ENCODE measurements around the gene SMAD9.

The SMAD9 gene

DNA sequence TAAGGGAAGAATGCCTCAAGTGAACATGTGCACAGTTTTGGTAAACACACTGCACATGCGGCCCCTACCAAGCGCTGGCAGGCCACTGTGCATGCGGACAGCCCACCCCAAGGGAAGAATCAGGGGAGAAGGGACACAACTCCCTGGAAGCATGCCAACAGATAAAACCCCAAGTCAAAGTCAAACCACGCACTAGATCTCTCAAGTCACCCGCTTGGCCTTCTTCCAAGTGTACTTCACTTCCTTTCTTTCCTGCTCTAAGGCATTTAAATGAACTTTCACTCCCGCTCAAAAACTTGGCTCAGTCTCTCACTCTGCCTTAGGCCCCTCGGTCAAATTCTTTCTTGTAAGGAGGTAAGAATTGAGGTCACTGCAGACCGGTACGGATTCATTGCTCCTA lies 105.6 kb downstream of the SMAD9 start:
- no peak for DNase-seq

DNA sequence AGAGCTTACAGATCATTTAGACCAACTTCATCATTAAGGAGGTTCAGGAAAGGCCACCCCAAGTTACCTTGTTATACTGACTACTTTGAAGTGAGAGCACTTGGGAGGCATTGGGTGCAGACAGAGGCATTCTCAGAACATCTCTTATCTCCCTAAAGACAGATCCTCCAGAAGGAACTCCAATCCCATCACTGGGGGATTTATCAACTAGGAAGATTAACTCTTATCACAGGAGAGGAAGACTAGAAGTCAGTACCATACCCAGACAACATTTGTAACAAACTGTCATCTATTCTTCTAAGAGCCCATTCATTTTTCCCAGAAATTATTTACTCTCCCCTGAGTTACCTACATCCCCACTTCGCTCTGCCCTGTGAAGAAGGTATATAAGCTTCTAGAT lies 106.8 kb downstream of the SMAD9 start:
- DNase-seq: no peak

DNA sequence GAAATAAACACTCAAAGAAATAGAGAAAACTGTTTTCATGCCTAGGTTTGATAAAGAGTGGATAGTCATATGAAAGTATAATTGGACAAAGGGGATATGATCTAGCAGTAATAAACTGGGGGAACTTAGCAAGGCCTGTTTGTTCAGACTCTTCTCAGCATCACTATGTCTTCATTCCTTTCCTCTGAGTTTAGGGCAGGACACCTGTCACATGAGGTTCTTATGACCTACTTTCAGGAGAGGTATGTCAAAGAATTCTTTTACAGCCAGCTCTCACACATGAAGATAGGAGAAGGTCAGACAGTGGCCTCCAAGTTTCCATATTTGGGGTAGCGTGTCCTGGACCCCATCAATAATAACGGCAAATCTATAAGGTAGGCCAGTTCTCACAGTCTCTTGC lies 112.4 kb downstream of the SMAD9 start:
- DNase-seq: no peak

DNA sequence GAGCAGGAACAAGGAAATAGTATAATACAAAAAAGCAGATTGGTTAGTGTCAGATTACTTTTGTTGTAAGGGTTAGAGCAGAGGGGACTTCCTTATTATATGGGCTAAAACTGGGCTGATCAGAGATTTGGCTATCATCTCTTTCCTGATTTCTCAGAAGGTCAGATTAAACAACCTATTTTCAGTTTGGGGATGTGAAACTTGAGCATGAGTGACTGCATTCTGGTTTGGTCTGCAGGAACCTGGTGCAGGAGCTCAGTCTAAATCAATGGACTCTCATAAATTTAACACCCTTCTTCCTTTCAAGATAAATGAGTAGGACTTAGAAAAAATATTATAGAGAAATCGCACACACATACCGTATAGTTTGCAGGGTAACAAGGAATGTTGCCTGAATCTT lies 113.9 kb downstream of the SMAD9 start:
- DNase-seq: no peak

DNA sequence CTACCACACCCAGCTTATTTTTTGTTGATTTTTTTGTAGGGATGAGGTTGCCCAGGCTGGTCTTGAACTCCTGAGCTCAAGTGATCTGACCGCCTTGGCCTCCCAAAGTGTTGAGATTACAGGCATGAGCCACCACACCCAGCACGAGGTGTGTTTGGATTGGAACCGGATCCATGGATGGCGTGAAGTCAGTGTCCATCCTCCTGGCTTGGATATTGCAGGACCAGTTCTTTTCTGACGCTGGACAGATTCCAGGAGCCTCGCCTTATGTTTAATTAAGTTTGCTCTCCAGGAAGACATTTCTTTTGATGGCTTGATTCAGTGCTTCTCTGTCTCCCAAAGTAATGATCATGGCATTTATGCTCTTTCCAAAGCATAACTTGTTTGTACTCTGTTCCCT lies 115.5 kb downstream of the SMAD9 start:
- no peak for DNase-seq

DNA sequence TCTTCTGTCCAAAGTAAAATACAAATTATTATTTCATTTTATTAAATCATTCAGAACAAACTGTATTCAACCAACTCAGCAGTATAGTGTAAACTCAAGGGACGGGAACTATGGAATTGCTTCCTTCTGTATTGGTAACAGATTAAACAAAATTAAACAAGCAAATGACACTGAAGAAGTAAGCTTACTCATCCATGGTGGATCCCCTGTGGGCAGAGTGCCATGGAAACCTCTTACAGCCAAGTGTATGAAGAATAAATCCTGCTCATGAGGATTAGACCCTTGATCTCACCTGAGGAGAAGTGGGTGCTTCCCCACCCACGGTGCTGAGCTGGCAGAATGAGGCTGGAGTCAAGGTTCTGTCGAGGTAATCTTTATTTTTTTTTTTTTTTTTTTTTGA lies 119.0 kb downstream of the SMAD9 start:
- DNase-seq: no peak

DNA sequence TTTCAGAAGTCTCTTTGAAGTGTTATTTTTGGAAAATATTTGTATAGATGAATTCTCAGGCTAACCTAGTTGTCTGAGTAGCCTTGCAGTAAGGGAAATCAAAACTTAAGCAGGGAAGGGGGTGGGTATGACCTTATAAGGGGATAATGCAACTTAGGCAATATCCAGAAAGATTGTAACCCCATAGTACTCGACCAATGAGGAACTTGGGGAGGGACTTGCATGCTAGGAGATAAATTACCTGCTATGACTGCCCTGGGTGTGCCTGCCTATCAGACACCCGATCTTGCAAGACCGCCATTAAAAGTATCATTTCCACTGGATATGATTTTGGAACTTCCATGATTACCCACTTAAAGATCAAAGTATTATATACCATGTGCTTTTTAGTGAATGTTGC lies 124.0 kb downstream of the SMAD9 start:
- no peak for DNase-seq

DNA sequence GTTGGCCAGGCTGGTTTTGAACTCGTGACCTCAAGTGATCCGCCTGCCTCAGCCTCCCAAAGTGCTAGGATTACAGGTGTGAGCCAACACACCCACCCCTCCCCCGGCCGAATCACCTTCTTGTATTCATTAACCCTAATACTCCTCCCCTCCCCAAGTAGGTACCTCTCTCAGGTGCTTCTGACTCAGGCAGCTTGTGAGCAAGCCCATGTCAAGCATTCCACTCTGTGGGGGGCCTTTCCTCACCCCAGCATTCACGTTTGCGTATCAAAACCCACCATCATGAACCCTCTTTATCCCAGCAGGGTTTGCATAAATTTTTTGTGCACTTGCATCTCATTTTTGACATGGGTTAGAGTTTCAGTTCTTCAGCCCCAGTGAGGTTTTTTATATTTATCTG lies 124.6 kb downstream of the SMAD9 start:
- DNase-seq: no peak

Measured in stimulated activated naive CD4-positive, alpha-beta T cell (primary cell).